ENCODE results near the gene HOXB1.
"Not testable (repeated sequence)": the region's sequence is repeated elsewhere in the genome, so short reads cannot be mapped to it uniquely, and the experiment has no call there.

HOXB1 gene

GRCh38 chr17:48543107-48543853 lies 12.5 kb upstream of the HOXB1 start:
- DNase-seq (ENCODE audit: low read depth), result peak; percentile 58

GRCh38 chr17:48542698-48543106 lies 11.9 kb upstream of the HOXB1 start:
- no peak for DNase-seq (ENCODE audit: low read depth)

- peak; percentile 50 for DNase-seq (ENCODE audit: low read depth)
Observed at GRCh38 chr17:48542114-48542656, 11.4 kb upstream of the HOXB1 start.

GRCh38 chr17:48541577-48542113 lies 10.8 kb upstream of the HOXB1 start:
- peak; percentile 72 for DNase-seq (ENCODE audit: low read depth)

GRCh38 chr17:48541036-48541576 lies 10.3 kb upstream of the HOXB1 start:
- DNase-seq (ENCODE audit: low read depth), result no peak

- DNase-seq (ENCODE audit: low read depth), result no peak
Observed at GRCh38 chr17:48540213-48540612, 9.4 kb upstream of the HOXB1 start.

GRCh38 chr17:48539177-48539576 lies 8.4 kb upstream of the HOXB1 start:
- DNase-seq (ENCODE audit: low read depth), result peak; percentile 82

- no peak for DNase-seq (ENCODE audit: low read depth)
Observed at GRCh38 chr17:48537316-48537715, 6.5 kb upstream of the HOXB1 start.

- DNase-seq (ENCODE audit: low read depth), result not testable (repeated sequence)
Observed at GRCh38 chr17:48535793-48536559, 5.2 kb upstream of the HOXB1 start.

- no peak for DNase-seq (ENCODE audit: low read depth)
Observed at GRCh38 chr17:48532261-48532660, 1.4 kb upstream of the HOXB1 start.

- no peak for DNase-seq (ENCODE audit: low read depth)
Observed at GRCh38 chr17:48530208-48530886, 464 bp downstream of the HOXB1 start.

- no peak for DNase-seq (ENCODE audit: low read depth)
Observed at GRCh38 chr17:48529683-48530009, 1.2 kb downstream of the HOXB1 start.

- no peak for DNase-seq (ENCODE audit: low read depth)
Observed at GRCh38 chr17:48528936-48529682, 1.7 kb downstream of the HOXB1 start.

GRCh38 chr17:48528153-48528935 lies 2.5 kb downstream of the HOXB1 start:
- DNase-seq (ENCODE audit: low read depth), result no peak

GRCh38 chr17:48527547-48527932 lies 3.3 kb downstream of the HOXB1 start:
- DNase-seq (ENCODE audit: low read depth), result no peak

GRCh38 chr17:48526608-48527546 lies 3.9 kb downstream of the HOXB1 start:
- DNase-seq (ENCODE audit: low read depth), result no peak

GRCh38 chr17:48523010-48523409 lies 7.8 kb downstream of the HOXB1 start:
- no peak for DNase-seq (ENCODE audit: low read depth)

GRCh38 chr17:48522031-48522653 lies 8.7 kb downstream of the HOXB1 start:
- peak; percentile 32 for DNase-seq (ENCODE audit: low read depth)

- peak; percentile 51 for DNase-seq (ENCODE audit: low read depth)
Observed at GRCh38 chr17:48520631-48521079, 10.2 kb downstream of the HOXB1 start.

Measured in EH (cell line).